Keratinocyte (primary cell): ENCODE measurements around the gene MTPN. TPM values are rescaled to one million over a fixed set of nuclear protein-coding genes. Genes with fewer than 3 reads are reported as not detected.

ENCODE experiments used
- DNase-seq: peaks from one replicate; pipeline ENCODE4 v3.0.0-alpha.2; 2011; ENCODE audit warnings: low read depth, missing footprints, low spot score
- FAIRE-seq: peaks from 2 replicates; lab custom pipeline; 2011; peaks lifted over from hg19 to GRCh38; lab: Jason Lieb, UNC
- H2AFZ ChIP-seq: 2 replicates; pipeline ENCODE4 v1.6.0; 2012; ENCODE audit warnings: low read length, control low read depth, inconsistent platforms; ENCODE audit not compliant: control insufficient read depth
- H3K27ac ChIP-seq: 2 replicates; pipeline ENCODE4 v1.5.1; 2011; ENCODE audit warnings: low read length; ENCODE audit not compliant: control insufficient read depth, insufficient read depth
- H3K27me3 ChIP-seq: 3 replicates; pipeline ENCODE4 v1.6.0; 2011; ENCODE audit warnings: low read length; ENCODE audit not compliant: control insufficient read depth, insufficient read depth; ENCODE audit errors: extremely low read depth
- H3K36me3 ChIP-seq, 2 experiments: 2 replicates in 1 of 2; 3 replicates in 1 of 2; pipeline ENCODE4 v1.5.1; 2011; ENCODE audit warnings: low read length in 2 of 2, mild to moderate bottlenecking in 1 of 2; ENCODE audit not compliant: control insufficient read depth in 2 of 2, insufficient read depth in 2 of 2; ENCODE audit errors: extremely low read depth in 1 of 2
- H3K4me1 ChIP-seq: 3 replicates; pipeline ENCODE4 v1.5.1; 2011; ENCODE audit warnings: low read length; ENCODE audit not compliant: control insufficient read depth, insufficient read depth; ENCODE audit errors: extremely low read depth
- H3K4me2 ChIP-seq: 3 replicates; pipeline ENCODE4 v1.6.0; 2011; ENCODE audit warnings: low read depth, low read length; ENCODE audit not compliant: control insufficient read depth, insufficient read depth; ENCODE audit errors: extremely low read depth
- H3K4me3 ChIP-seq, 3 experiments: fragments of 200-600 bp in 1 of 3; sonication (generic) in 1 of 3; 2 replicates in 2 of 3; 3 replicates in 1 of 3; pipeline ENCODE4 v1.5.1; 2011 to 2016; ENCODE audit warnings: low read length in 3 of 3, mild to moderate bottlenecking in 3 of 3, control low read depth in 2 of 3, inconsistent platforms in 1 of 3, low read depth in 1 of 3, mixed read lengths in 1 of 3, mixed run types in 1 of 3, moderate library complexity in 1 of 3; ENCODE audit not compliant: control insufficient read depth in 2 of 3, insufficient read depth in 2 of 3; ENCODE audit errors: extremely low read depth in 1 of 3
- H3K79me2 ChIP-seq: 2 replicates; pipeline ENCODE4 v1.6.0; 2012; ENCODE audit warnings: low read length; ENCODE audit not compliant: control insufficient read depth, insufficient read depth
- H3K9ac ChIP-seq: 3 replicates; pipeline ENCODE4 v1.6.0; 2011; ENCODE audit warnings: low read length; ENCODE audit not compliant: control insufficient read depth, insufficient read depth; ENCODE audit errors: extremely low read depth
- H3K9me1 ChIP-seq: 3 replicates; pipeline ENCODE4 v1.6.0; 2011; ENCODE audit warnings: low read length; ENCODE audit not compliant: control insufficient read depth, insufficient read depth; ENCODE audit errors: extremely low read depth
- H3K9me3 ChIP-seq: 2 replicates; pipeline ENCODE4 v1.5.1; 2012; ENCODE audit warnings: low read depth, low read length; ENCODE audit not compliant: control insufficient read depth
- H4K20me1 ChIP-seq: 3 replicates; pipeline ENCODE4 v1.6.0; 2011; ENCODE audit warnings: low read length; ENCODE audit not compliant: control insufficient read depth, insufficient read depth; ENCODE audit errors: extremely low read depth
- EZH2 ChIP-seq: IDR thresholded peaks from one replicate; pipeline ENCODE4 v1.6.1; 2012; ENCODE audit warnings: inconsistent platforms, mild to moderate bottlenecking, low read length, moderate library complexity
- dilution Hi-C: fragments of 300-500 bp; cut with MboI; formaldehyde crosslinking; loops from one replicate; pipeline ENCODE4 v1.7.0; 2020; ENCODE audit warnings: low sequenced_read_pairs; ENCODE audit not compliant: extremely low pct_ligation_motif_present
- polyA plus RNA-seq, 5 experiments: library from polyadenylated mRNA; depleted of rRNA in 3 of 5; stranded (reverse) in 3 of 5; stranded (forward) in 1 of 5; unstranded in 1 of 5; fragments of >200 nt; gene quantifications; 1 replicate in 1 of 5; 2 replicates in 3 of 5; 3 replicates in 1 of 5; pipeline versions ENCODE4 v1.2.1 to v1.2.3, GENCODE V29; 2011 to 2012; ENCODE audit warnings: missing spikeins in 2 of 5, low read depth in 1 of 5, low replicate concordance in 1 of 5
- TF ChIP-seq, protein P1 (sequence below), 3 experiments: IDR thresholded peaks in 1 of 3; conservative IDR thresholded peaks in 1 of 3; optimal IDR thresholded peaks in 1 of 3; 2 replicates in 2 of 3; 3 replicates in 1 of 3; pipeline versions ENCODE3 to v1.5.1; 2011; ENCODE audit warnings: low read length in 3 of 3, mild to moderate bottlenecking in 3 of 3, moderate library complexity in 2 of 3, control low read depth in 1 of 3, inconsistent platforms in 1 of 3; ENCODE audit not compliant: insufficient read depth in 2 of 3; ENCODE audit errors: extremely low read depth in 1 of 3

The MTPN gene
- polyA plus RNA-seq, 1 donor (not counting 4 experiments of a cell fraction or from before 2014, with no cell fraction given), result 151 TPM

DNA sequence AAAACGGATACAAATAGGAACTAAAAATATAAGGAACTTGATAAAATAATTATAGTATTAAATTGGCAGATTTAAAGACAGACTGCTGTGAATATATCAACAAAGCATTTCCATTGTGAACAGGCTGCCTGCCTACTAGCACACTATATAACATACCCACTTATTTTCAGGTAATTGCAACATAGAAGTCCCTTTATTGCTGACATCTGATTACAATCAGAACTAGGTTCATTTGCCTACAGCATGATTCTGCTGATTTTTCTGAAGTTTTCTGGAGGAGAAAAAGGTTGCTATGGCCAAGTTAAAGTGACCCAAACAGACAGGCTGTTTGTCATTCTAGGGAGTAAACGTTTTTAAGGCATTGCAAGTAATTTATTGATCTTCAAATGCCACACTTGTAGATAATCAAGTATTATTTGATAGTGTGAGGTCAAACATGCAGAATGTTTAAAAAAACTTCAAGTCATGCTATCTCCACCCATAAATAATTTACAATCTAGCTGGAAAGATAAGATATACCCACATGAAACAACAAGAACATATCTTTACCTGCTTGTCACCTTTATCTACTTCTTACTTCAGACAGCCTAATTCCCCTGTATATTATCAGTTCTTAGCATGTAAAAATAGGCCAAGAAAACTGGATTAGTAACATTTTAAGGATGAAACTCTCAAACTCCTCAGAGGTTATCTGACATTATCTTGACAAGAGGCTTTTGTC is 40.5 kb downstream of the MTPN start:
- H3K36me3 ChIP-seq, result no peaks in the 10 kb centered on the region
- H3K27ac ChIP-seq, result no peak overlapping the region
- H3K9ac ChIP-seq, result no peak overlapping the region
- DNase-seq, result no peak
- TF ChIP-seq, protein P1, sequence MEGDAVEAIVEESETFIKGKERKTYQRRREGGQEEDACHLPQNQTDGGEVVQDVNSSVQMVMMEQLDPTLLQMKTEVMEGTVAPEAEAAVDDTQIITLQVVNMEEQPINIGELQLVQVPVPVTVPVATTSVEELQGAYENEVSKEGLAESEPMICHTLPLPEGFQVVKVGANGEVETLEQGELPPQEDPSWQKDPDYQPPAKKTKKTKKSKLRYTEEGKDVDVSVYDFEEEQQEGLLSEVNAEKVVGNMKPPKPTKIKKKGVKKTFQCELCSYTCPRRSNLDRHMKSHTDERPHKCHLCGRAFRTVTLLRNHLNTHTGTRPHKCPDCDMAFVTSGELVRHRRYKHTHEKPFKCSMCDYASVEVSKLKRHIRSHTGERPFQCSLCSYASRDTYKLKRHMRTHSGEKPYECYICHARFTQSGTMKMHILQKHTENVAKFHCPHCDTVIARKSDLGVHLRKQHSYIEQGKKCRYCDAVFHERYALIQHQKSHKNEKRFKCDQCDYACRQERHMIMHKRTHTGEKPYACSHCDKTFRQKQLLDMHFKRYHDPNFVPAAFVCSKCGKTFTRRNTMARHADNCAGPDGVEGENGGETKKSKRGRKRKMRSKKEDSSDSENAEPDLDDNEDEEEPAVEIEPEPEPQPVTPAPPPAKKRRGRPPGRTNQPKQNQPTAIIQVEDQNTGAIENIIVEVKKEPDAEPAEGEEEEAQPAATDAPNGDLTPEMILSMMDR (optimal IDR thresholded peaks at IDR 0.05 in 1 of 3, IDR thresholded peaks at IDR 0.05 in 1 of 3, conservative IDR thresholded peaks at IDR 0.05 in 1 of 3; ENCODE audit: extremely low read depth in 1 of 3, insufficient read depth in 2 of 3, low read length in 3 of 3), result no peak
- no peak for TF ChIP-seq EZH2
- dilution Hi-C loops, result no loop called here
- peaks cover 4% of the 10 kb centered on the region for H4K20me1 ChIP-seq
- peaks cover 81% of the 10 kb centered on the region for H3K79me2 ChIP-seq
- H2AFZ ChIP-seq, result no peak overlapping the region
- no peaks in the 10 kb centered on the region for H3K4me1 ChIP-seq
- H3K27me3 ChIP-seq, result no peaks in the 10 kb centered on the region
- H3K4me3 ChIP-seq, result no peak overlapping the region
- no peak for FAIRE-seq
- no peak overlapping the region for H3K4me2 ChIP-seq
- no peaks in the 10 kb centered on the region for H3K9me1 ChIP-seq
- H3K9me3 ChIP-seq, result no peaks in the 10 kb centered on the region

DNA sequence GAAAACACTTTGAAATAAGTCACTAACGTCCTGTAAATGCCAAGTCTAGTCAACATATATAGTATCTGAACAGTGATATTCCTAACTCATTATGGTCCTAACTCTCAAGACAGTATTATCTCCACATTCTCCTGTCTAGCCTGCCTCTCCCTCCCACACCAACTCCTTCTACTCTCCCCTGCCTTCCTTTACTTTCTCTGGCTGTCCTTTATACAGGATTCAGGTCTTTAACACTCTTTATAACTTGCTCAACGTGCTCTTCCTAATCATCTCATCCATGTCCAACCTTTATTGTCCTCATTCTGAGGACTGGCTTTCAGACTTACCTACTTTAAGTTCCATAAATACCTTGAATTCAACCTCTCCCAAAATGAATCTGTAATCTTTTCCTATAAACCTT is 42.5 kb downstream of the MTPN start:
- dilution Hi-C loops, result no loop called here

More for the DNA sequence above, 42.5 kb downstream of the MTPN start:
- no peaks in the 10 kb centered on the region for H3K9me3 ChIP-seq
- no peaks in the 10 kb centered on the region for H3K9me1 ChIP-seq
- peaks cover 4% of the 10 kb centered on the region for H4K20me1 ChIP-seq
- H2AFZ ChIP-seq, result no peak overlapping the region
- no peak overlapping the region for H3K9ac ChIP-seq
- no peak overlapping the region for H3K27ac ChIP-seq
- H3K79me2 ChIP-seq, result peaks cover 75% of the 10 kb centered on the region
- peaks cover 1 to 3% of the 10 kb centered on the region in 2 experiments for H3K36me3 ChIP-seq
- no peaks in the 10 kb centered on the region for H3K27me3 ChIP-seq
- H3K4me2 ChIP-seq, result no peak overlapping the region
- no peak overlapping the region for H3K4me3 ChIP-seq
- H3K4me1 ChIP-seq, result no peaks in the 10 kb centered on the region
- DNase-seq (no peak), FAIRE-seq (peak; percentile 51)
- no peak for TF ChIP-seq EZH2
- TF ChIP-seq, protein P1 (optimal IDR thresholded peaks at IDR 0.05 in 1 of 3, IDR thresholded peaks at IDR 0.05 in 1 of 3, conservative IDR thresholded peaks at IDR 0.05 in 1 of 3; ENCODE audit: extremely low read depth in 1 of 3, insufficient read depth in 2 of 3, low read length in 3 of 3), result no peak
